Esophagus squamous epithelium (tissue), 5 donors: Measurements from ENCODE around the gene WFIKKN1. TPM values are rescaled to one million over a fixed set of nuclear protein-coding genes. Genes with fewer than 3 reads are reported as not detected.

Source experiments
- DNase-seq: peaks from one replicate; lab custom pipeline; 2025; lab: John Stamatoyannopoulos, UW
- H3K27ac ChIP-seq, 4 donors: fragments of 200-600 bp; sonication (generic); one replicate each; pipeline ENCODE4 v1.5.1; 2016 to 2019; ENCODE audit warnings: mild to moderate bottlenecking in 1 of 4
- H3K27me3 ChIP-seq, 4 donors: fragments of 200-600 bp; sonication (generic); 1 replicate in 3 of 4; 2 replicates in 1 of 4; pipeline versions ENCODE4 v1.5.1 to v1.6.0; 2017 to 2021; ENCODE audit warnings: antibody characterized with exemption in 1 of 4
- H3K36me3 ChIP-seq, 3 donors: fragments of 200-600 bp; sonication (generic); one replicate each; pipeline ENCODE4 v1.5.1; 2016 to 2019
- H3K4me1 ChIP-seq, 3 donors: fragments of 200-600 bp; sonication (generic); one replicate each; pipeline ENCODE4 v1.5.1; 2017 to 2019
- H3K4me3 ChIP-seq, 4 donors: fragments of 200-600 bp; sonication (generic); 1 replicate in 3 of 4; 2 replicates in 1 of 4; pipeline ENCODE4 v1.5.1; 2016 to 2019; ENCODE audit warnings: mild to moderate bottlenecking in 2 of 4, moderate library complexity in 1 of 4
- H3K9me3 ChIP-seq, 3 donors: fragments of 200-600 bp; sonication (generic); one replicate each; pipeline ENCODE4 v1.5.1; 2016 to 2019
- CTCF ChIP-seq, 6 experiments: fragments of 450-650 bp in 4 of 6; fragments of 200-600 bp in 2 of 6; sonication (generic) in 2 of 6; IDR thresholded peaks; one replicate each; pipeline ENCODE4 v1.5.1; 2016 to 2019; ENCODE audit warnings: antibody characterized with exemption in 6 of 6, mild to moderate bottlenecking in 4 of 6, moderate library complexity in 4 of 6
- POLR2A ChIP-seq, 4 donors: fragments of 450-650 bp; IDR thresholded peaks; one replicate each; pipeline ENCODE4 v1.6.1; 2017; ENCODE audit warnings: antibody characterized with exemption in 4 of 4, mild to moderate bottlenecking in 4 of 4, moderate library complexity in 3 of 4
- WGBS, 2 donors: methylation state at CpG; one replicate each; pipeline ENCODE4 v1.1.5; 2018; 5-methylcytosine and 5-hydroxymethylcytosine counted together
- intact Hi-C: fragments of 100-400 bp; cut with DNase I; formaldehyde crosslinking; loops from one replicate; pipeline ENCODE4 v1.15.0; 2022
- total RNA-seq, 4 donors: library from RNA; depleted of rRNA; stranded (reverse); fragments of >200 nt; gene quantifications; one replicate each; pipeline ENCODE4 v1.1.0, GENCODE V29; 2016
- donor health status: DM: yes; HTN: yes; CAD: no.

WFIKKN1 gene
- total RNA-seq, 4 donors from 2014 or later: under 0.01 to 1.8 (median 0.29) TPM

DNA sequence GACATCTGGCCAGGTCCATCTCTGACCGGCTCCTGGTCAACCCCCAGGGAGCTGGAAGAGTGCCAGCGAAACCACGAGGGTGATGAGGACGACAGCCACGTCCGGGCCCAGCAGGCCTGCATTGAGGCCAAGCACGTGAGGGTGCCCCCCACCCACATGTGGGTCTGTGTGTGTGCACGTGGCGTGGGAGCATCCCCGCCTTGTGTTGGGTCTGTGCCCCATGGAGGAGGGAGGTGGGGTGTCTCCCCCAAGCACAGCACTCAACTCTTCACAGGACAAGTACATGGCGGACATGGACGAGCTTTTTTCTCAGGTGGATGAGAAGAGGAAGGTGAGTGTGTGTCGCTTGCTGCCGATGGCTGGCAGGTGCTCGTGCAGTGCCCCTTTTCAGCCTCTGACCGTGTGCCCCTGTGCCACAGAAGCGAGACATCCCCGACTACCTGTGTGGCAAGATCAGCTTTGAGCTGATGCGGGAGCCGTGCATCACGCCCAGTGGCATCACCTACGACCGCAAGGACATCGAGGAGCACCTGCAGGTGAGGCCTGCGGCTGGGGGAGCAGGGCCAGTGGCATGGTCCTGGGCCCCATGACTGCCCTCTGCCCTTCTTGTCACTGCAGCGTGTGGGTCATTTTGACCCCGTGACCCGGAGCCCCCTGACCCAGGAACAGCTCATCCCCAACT lies 51.1 kb downstream of the WFIKKN1 start:
- intact Hi-C loops: no loop called here
- Histone ChIP-seq H3K9me3 (no peaks in the 10 kb centered on the region), H3K4me3 (peak overlapping the region in 2 of 4 donors; percentile 95 to 98), H3K4me1 (peaks cover 54 to 88% (median 67%) of the 10 kb centered on the region in 3 donors), H3K27ac (peak overlapping the region in 2 of 4 donors; percentile 22 to 93), H3K36me3 (peaks cover 15 to 38% (median 16%) of the 10 kb centered on the region in 3 donors), H3K27me3 (peaks cover 0 to 15% (median 0%) of the 10 kb centered on the region in 4 donors)
- WGBS, 2 donors: 50 to 55% methylated on average over 10 to 17 of the region's 28 CpGs
- no peak for DNase-seq
- TF ChIP-seq CTCF (IDR thresholded peaks at IDR 0.05): no peak

GRCh38 chr16:682493-683395 lies 52.0 kb downstream of the WFIKKN1 start:
- 67 to 76% methylated on average over 7 to 12 of the region's 36 CpGs for WGBS, 2 donors
- H3K27ac ChIP-seq: peak overlapping the region in 3 of 4 donors; percentile 83 to 88 (median 85)
- H3K36me3 ChIP-seq: peaks cover 17 to 47% (median 19%) of the 10 kb centered on the region in 3 donors
- intact Hi-C loops: no loop called here
- no peak for TF ChIP-seq POLR2A (IDR thresholded peaks at IDR 0.05)
- TF ChIP-seq CTCF (IDR thresholded peaks at IDR 0.05): no peak
- no peak for DNase-seq
- H3K9me3 ChIP-seq: no peaks in the 10 kb centered on the region
- H3K4me1 ChIP-seq: peaks cover 51 to 80% (median 61%) of the 10 kb centered on the region in 3 donors
- H3K4me3 ChIP-seq: peak overlapping the region; percentile 55 to 88 (median 65)
- H3K27me3 ChIP-seq: peaks cover 0 to 6% (median 0%) of the 10 kb centered on the region in 4 donors

DNA sequence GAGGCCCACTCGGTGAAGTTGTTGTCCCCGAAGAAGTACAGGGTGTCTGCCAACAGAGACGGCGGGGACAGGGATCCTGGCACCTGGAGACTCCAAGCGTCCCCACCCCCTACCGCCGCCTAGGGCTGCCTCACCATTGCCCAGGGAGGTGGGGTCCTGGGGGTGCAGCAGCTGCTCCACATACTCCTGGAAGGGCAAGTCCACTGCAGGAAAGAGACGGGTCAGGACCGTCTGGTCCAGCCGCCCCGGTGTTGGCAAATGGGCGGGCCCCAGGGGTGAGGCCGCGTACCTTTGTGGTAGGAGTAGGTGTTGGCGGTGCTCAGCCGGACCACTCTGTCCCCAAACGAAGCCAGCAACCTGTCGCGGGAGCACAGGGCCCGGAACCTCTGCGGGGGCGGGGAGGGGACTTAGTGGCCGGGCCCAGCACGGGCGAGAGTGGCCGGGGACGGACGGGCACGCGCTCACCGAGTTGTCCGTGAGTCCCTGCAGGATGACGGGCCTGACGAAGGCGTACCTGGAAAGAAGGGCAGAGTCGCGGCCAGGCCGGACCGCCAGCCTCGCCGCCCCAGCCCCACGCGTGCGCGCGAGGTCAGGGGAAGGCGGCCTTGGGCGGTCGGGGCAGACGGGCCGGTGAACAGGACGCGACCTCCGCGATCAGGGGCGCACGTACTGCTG lies 52.7 kb downstream of the WFIKKN1 start:
- no peak for DNase-seq
- intact Hi-C loops: no loop called here
- no peaks in the 10 kb centered on the region for H3K27me3 ChIP-seq
- peaks cover 17 to 53% (median 19%) of the 10 kb centered on the region in 3 donors for H3K36me3 ChIP-seq
- H3K4me1 ChIP-seq: peaks cover 52 to 80% (median 57%) of the 10 kb centered on the region in 3 donors
- peak overlapping the region; percentile 83 to 91 (median 86) for H3K27ac ChIP-seq
- H3K9me3 ChIP-seq: no peaks in the 10 kb centered on the region
- TF ChIP-seq CTCF (IDR thresholded peaks at IDR 0.05): no peak
- TF ChIP-seq POLR2A (IDR thresholded peaks at IDR 0.05): no peak
- WGBS, 2 donors: 13 to 29% methylated on average over 9 to 10 of the region's 57 CpGs
- peak overlapping the region; percentile 55 to 88 (median 65) for H3K4me3 ChIP-seq

Other genes with a start within 250 kb of the WFIKKN1 start
- 10 to 100 TPM; 23.5 to 31.7 (median 27.6) TPM for gene PGAP6, start 249.0 kb upstream of the WFIKKN1 start, total RNA-seq
- gene NME4, start 233.8 kb upstream of the WFIKKN1 start, total RNA-seq: 10 to 100 TPM; 20.7 to 48.3 (median 25.3) TPM
- 10 to 100 TPM; 13.6 to 19.6 (median 17.0) TPM for gene DECR2, start 229.1 kb upstream of the WFIKKN1 start, total RNA-seq
- 10 to 100 TPM in 2 of 4 donors, 1 to 10 TPM in 2; 8.0 to 25.6 (median 10.1) TPM for gene RAB11FIP3, start 205.3 kb upstream of the WFIKKN1 start, total RNA-seq
- 10 to 100 TPM; 29.4 to 69.6 (median 52.4) TPM for gene CAPN15, start 103.3 kb upstream of the WFIKKN1 start, total RNA-seq
- not detected for gene PRR35, start 70.6 kb upstream of the WFIKKN1 start, total RNA-seq
- gene NHLRC4, start 64.0 kb upstream of the WFIKKN1 start, total RNA-seq: under 1 TPM in 3 of 4 donors, not detected in 1; 0.09 to 0.95 (median 0.59) TPM
- gene PIGQ, start 61.0 kb upstream of the WFIKKN1 start, total RNA-seq: 10 to 100 TPM; 15.9 to 24.0 (median 20.4) TPM
- 10 to 100 TPM; 14.2 to 31.4 (median 20.3) TPM for gene RAB40C, start 40.9 kb upstream of the WFIKKN1 start, total RNA-seq
- gene METTL26, start 5.3 kb downstream of the WFIKKN1 start, total RNA-seq: 100 to 1,000 TPM in 1 of 4 donors, 10 to 100 TPM in 3; 69.6 to 105 (median 79.9) TPM
- gene MCRIP2, start 10.8 kb downstream of the WFIKKN1 start, total RNA-seq: 10 to 100 TPM; 17.3 to 35.6 (median 28.1) TPM
- 10 to 100 TPM in 3 of 4 donors, 1 to 10 TPM in 1; 7.2 to 26.5 (median 15.8) TPM for gene WDR90, start 18.4 kb downstream of the WFIKKN1 start, total RNA-seq
- 10 to 100 TPM; 28.4 to 70.2 (median 48.9) TPM for gene RHOT2, start 37.1 kb downstream of the WFIKKN1 start, total RNA-seq
- gene RHBDL1, start 44.7 kb downstream of the WFIKKN1 start, total RNA-seq: 1 to 10 TPM in 1 of 4 donors, under 1 TPM in 2, not detected in 1; 0.38 to 1.1 (median 0.57) TPM
- gene STUB1, start 49.4 kb downstream of the WFIKKN1 start, total RNA-seq: 100 to 1,000 TPM; 102 to 148 (median 120) TPM
- 10 to 100 TPM; 53.7 to 70.7 (median 62.5) TPM for gene JMJD8, start 53.3 kb downstream of the WFIKKN1 start, total RNA-seq
- gene WDR24, start 59.4 kb downstream of the WFIKKN1 start, total RNA-seq: 10 to 100 TPM in 1 of 4 donors, 1 to 10 TPM in 3; 6.9 to 11.8 (median 7.8) TPM
- gene FBXL16, start 74.8 kb downstream of the WFIKKN1 start, total RNA-seq: 1 to 10 TPM; 2.2 to 8.4 (median 3.7) TPM
- 10 to 100 TPM in 2 of 4 donors, 1 to 10 TPM in 2; 4.2 to 12.7 (median 8.8) TPM for gene METRN, start 84.1 kb downstream of the WFIKKN1 start, total RNA-seq
- 10 to 100 TPM; 11.6 to 29.1 (median 24.2) TPM for gene ANTKMT, start 90.2 kb downstream of the WFIKKN1 start, total RNA-seq
- 1 to 10 TPM in 1 of 4 donors, under 1 TPM in 3; under 0.01 to 1.0 (median 0.47) TPM for gene CCDC78, start 95.5 kb downstream of the WFIKKN1 start, total RNA-seq
- gene HAGHL, start 96.1 kb downstream of the WFIKKN1 start, total RNA-seq: 1 to 10 TPM in 3 of 4 donors, not detected in 1; 1.7 to 5.7 (median 4.8) TPM
- gene CIAO3, start 110.0 kb downstream of the WFIKKN1 start, total RNA-seq: 10 to 100 TPM; 29.7 to 34.5 (median 33.2) TPM
- 1 to 10 TPM in 2 of 4 donors, under 1 TPM in 2; 0.79 to 5.4 (median 2.3) TPM for gene MSLN, start 129.7 kb downstream of the WFIKKN1 start, total RNA-seq
- 10 to 100 TPM; 20.3 to 33.3 (median 24.9) TPM for gene RPUSD1, start 157.4 kb downstream of the WFIKKN1 start, total RNA-seq
- gene CHTF18, start 157.6 kb downstream of the WFIKKN1 start, total RNA-seq: 10 to 100 TPM in 1 of 4 donors, 1 to 10 TPM in 3; 5.0 to 17.8 (median 7.3) TPM
- gene GNG13, start 169.7 kb downstream of the WFIKKN1 start, total RNA-seq: not detected